Eye (tissue), 1 donor: Measurements from ENCODE around the gene ERVMER34-1.

Source experiments
- DNase-seq: peaks from one replicate; pipeline ENCODE4 v3.0.0-alpha.2; 2015

ERVMER34-1 gene

GRCh38 chr4:52718123-52718522, 33.1 kb downstream of the ERVMER34-1 start:
- no peak for DNase-seq

- no peak for DNase-seq
Measured at GRCh38 chr4:52716364-52717151, 34.7 kb downstream of the ERVMER34-1 start.

GRCh38 chr4:52715914-52716313, 35.3 kb downstream of the ERVMER34-1 start:
- no peak for DNase-seq

- DNase-seq = no peak
Measured at GRCh38 chr4:52715255-52715897, 35.8 kb downstream of the ERVMER34-1 start.

GRCh38 chr4:52714597-52715254, 36.5 kb downstream of the ERVMER34-1 start:
- no peak for DNase-seq

- DNase-seq = peak; percentile 29
Measured at GRCh38 chr4:52713456-52713937, 37.7 kb downstream of the ERVMER34-1 start.

- DNase-seq = peak; percentile 98
Measured at GRCh38 chr4:52712251-52713130, 38.7 kb downstream of the ERVMER34-1 start.

GRCh38 chr4:52711834-52712250, 39.4 kb downstream of the ERVMER34-1 start:
- no peak for DNase-seq

GRCh38 chr4:52711272-52711671, 40.0 kb downstream of the ERVMER34-1 start:
- no peak for DNase-seq

- no peak for DNase-seq
Measured at GRCh38 chr4:52709155-52709554, 42.1 kb downstream of the ERVMER34-1 start.

GRCh38 chr4:52704661-52705060, 46.6 kb downstream of the ERVMER34-1 start:
- DNase-seq = no peak

- DNase-seq = no peak
Measured at GRCh38 chr4:52704133-52704532, 47.1 kb downstream of the ERVMER34-1 start.

GRCh38 chr4:52701207-52701606, 50.0 kb downstream of the ERVMER34-1 start:
- DNase-seq = no peak

- DNase-seq = peak; percentile 15
Measured at GRCh38 chr4:52694936-52695335, 56.3 kb downstream of the ERVMER34-1 start.

GRCh38 chr4:52693492-52693891, 57.7 kb downstream of the ERVMER34-1 start:
- DNase-seq = no peak
